ENCODE data around the gene RBM12. TPM values are rescaled to one million over a fixed set of nuclear protein-coding genes. Genes with fewer than 3 reads are reported as not detected.

Gene RBM12
- total RNA-seq, 3 donors from 2014 or later = 68.3 to 72.5 (median 70.6) TPM

- DNase-seq = peak in 2 of 3 donors; percentile 73 to 81
- TF ChIP-seq CTCF (IDR thresholded peaks at IDR 0.05) = peak; percentile 11
- peaks cover 14% of the 10 kb centered on the region for H3K4me1 ChIP-seq (ENCODE audit: low read depth)
- no peak overlapping the region for H3K4me3 ChIP-seq
- no peaks in the 10 kb centered on the region for H3K9me3 ChIP-seq
- intact Hi-C loops (cut with DNase I, micrococcal nuclease) = no loop called here
- H3K36me3 ChIP-seq (ENCODE audit: low read depth) = no peaks in the 10 kb centered on the region
- ATAC-seq = no peak
These were observed 60.3 kb downstream of the RBM12 start for GRCh38 chr20:35604449-35604747.

GRCh38 chr20:35603695-35604448 lies 60.8 kb downstream of the RBM12 start:
- DNase-seq (no peak), ATAC-seq (no peak)
- H3K4me1 ChIP-seq (ENCODE audit: low read depth) = peaks cover 14% of the 10 kb centered on the region

GRCh38 chr20:35602851-35603495 lies 61.7 kb downstream of the RBM12 start:
- TF ChIP-seq CTCF (IDR thresholded peaks at IDR 0.05) = no peak
- intact Hi-C loops (cut with DNase I, micrococcal nuclease) = no loop called here
- no peaks in the 10 kb centered on the region for H3K9me3 ChIP-seq
- DNase-seq (no peak), ATAC-seq (no peak)
- H3K36me3 ChIP-seq (ENCODE audit: low read depth) = no peaks in the 10 kb centered on the region
- H3K4me1 ChIP-seq (ENCODE audit: low read depth) = peaks cover 14% of the 10 kb centered on the region
- H3K4me3 ChIP-seq = no peak overlapping the region

More at GRCh38 chr20:35603695-35604448, 60.8 kb downstream of the RBM12 start:
- Histone ChIP-seq H3K36me3 (ENCODE audit: low read depth) (no peaks in the 10 kb centered on the region), H3K9me3 (no peaks in the 10 kb centered on the region), H3K4me3 (no peak overlapping the region)
- intact Hi-C loops (cut with DNase I, micrococcal nuclease) = no loop called here
- TF ChIP-seq CTCF (IDR thresholded peaks at IDR 0.05) = no peak

GRCh38 chr20:35601990-35602389 lies 62.7 kb downstream of the RBM12 start:
- intact Hi-C loops (cut with DNase I, micrococcal nuclease) = no loop called here
- H3K4me1 ChIP-seq (ENCODE audit: low read depth) = peaks cover 14% of the 10 kb centered on the region
- TF ChIP-seq CTCF (IDR thresholded peaks at IDR 0.05) = no peak
- no peaks in the 10 kb centered on the region for H3K9me3 ChIP-seq
- ATAC-seq (no peak), DNase-seq (peak in 1 of 3 donors; percentile 39)
- H3K4me3 ChIP-seq = no peak overlapping the region
- no peaks in the 10 kb centered on the region for H3K36me3 ChIP-seq (ENCODE audit: low read depth)

- intact Hi-C loops (cut with DNase I, micrococcal nuclease) = no loop called here
- DNase-seq (peak; percentile 82 to 88 (median 86)), ATAC-seq (peak; percentile 90)
- Histone ChIP-seq H3K36me3 (ENCODE audit: low read depth) (no peaks in the 10 kb centered on the region), H3K9me3 (no peaks in the 10 kb centered on the region), H3K4me1 (ENCODE audit: low read depth) (peaks cover 14% of the 10 kb centered on the region), H3K4me3 (no peak overlapping the region)
- TF ChIP-seq CTCF (IDR thresholded peaks at IDR 0.05) = peak; percentile 11
These were observed 63.4 kb downstream of the RBM12 start for GRCh38 chr20:35600993-35601973.

Measured in mucosa of descending colon (tissue), 3 donors.